Type B pancreatic cell (in vitro differentiated cells): ENCODE measurements around the gene AFF3. TPM values are rescaled to one million over a fixed set of nuclear protein-coding genes. Genes with fewer than 3 reads are reported as not detected.

Source experiments
- DNase-seq: peaks from one replicate; pipeline ENCODE4 v3.0.0; 2021; ENCODE audit warnings: mixed read lengths; ENCODE audit not compliant: unreplicated experiment; ENCODE audit errors: extremely low spot score
- H3K27ac Mint-ChIP-seq: 2 replicates; pipeline ENCODE4 v1.8.0; 2021; ENCODE audit warnings: mild to moderate bottlenecking, mixed read lengths
- H3K27me3 Mint-ChIP-seq: 2 replicates; pipeline ENCODE4 v1.8.0; 2021; ENCODE audit warnings: mixed read lengths
- H3K36me3 Mint-ChIP-seq: 2 replicates; pipeline ENCODE4 v1.8.0; 2021; ENCODE audit warnings: mixed read lengths
- H3K4me1 Mint-ChIP-seq: one replicate; pipeline ENCODE4 v1.8.0; 2021; ENCODE audit warnings: mixed read lengths; ENCODE audit not compliant: unreplicated experiment
- H3K4me3 Mint-ChIP-seq: 2 replicates; pipeline ENCODE4 v1.8.0; 2021; ENCODE audit warnings: mild to moderate bottlenecking, mixed read lengths
- H3K9me3 Mint-ChIP-seq: 2 replicates; pipeline ENCODE4 v1.8.0; 2021; ENCODE audit warnings: mixed read lengths
- total RNA-seq: library from RNA; stranded (reverse); gene quantifications from 2 replicates; pipeline ENCODE4 v1.2.1, GENCODE V29; 2021; ENCODE audit warnings: low replicate concordance
- TF ChIP-seq, protein P1 (sequence below): fragments of 200-600 bp; sonication (generic); conservative IDR thresholded peaks from 2 replicates; pipeline ENCODE4 v1.5.0; 2021; ENCODE audit warnings: antibody characterized with exemption, mild to moderate bottlenecking

The AFF3 gene
- total RNA-seq, 1 donor from 2014 or later: 29.2 TPM

- Mint-ChIP-seq H3K9me3 (peaks cover 5% of the 10 kb centered on the region), H3K4me1 (peaks cover 14% of the 10 kb centered on the region), H3K36me3 (peaks cover 9% of the 10 kb centered on the region), H3K4me3 (no peak overlapping the region), H3K27ac (no peak overlapping the region), H3K27me3 (no peaks in the 10 kb centered on the region)
- TF ChIP-seq, protein P1, sequence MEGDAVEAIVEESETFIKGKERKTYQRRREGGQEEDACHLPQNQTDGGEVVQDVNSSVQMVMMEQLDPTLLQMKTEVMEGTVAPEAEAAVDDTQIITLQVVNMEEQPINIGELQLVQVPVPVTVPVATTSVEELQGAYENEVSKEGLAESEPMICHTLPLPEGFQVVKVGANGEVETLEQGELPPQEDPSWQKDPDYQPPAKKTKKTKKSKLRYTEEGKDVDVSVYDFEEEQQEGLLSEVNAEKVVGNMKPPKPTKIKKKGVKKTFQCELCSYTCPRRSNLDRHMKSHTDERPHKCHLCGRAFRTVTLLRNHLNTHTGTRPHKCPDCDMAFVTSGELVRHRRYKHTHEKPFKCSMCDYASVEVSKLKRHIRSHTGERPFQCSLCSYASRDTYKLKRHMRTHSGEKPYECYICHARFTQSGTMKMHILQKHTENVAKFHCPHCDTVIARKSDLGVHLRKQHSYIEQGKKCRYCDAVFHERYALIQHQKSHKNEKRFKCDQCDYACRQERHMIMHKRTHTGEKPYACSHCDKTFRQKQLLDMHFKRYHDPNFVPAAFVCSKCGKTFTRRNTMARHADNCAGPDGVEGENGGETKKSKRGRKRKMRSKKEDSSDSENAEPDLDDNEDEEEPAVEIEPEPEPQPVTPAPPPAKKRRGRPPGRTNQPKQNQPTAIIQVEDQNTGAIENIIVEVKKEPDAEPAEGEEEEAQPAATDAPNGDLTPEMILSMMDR: no peak
- DNase-seq: no peak
Observed at GRCh38 chr2:99618579-99619097, 523.8 kb downstream of the AFF3 start.

DNA sequence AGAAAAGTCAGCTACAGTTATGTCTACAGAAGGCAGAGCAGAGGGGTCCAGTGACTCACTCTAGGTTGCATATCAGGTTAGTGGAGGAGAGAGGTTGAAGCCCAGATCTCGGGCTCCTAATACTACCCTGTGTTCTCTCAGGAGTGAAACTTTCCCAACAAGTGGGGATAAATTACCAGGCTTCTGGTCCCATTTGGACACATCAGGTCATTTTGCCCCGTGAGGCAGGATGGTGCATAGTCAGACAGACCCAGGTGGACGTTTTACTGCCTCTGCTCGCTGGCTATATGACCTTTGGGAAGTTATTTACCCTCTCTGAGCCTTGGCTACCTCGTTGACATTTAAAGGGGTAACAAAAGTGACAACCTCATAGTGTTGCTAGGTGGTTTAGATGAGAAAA, 524.6 kb downstream of the AFF3 start:
- Mint-ChIP-seq H3K36me3 (peaks cover 9% of the 10 kb centered on the region), H3K27ac (no peak overlapping the region), H3K4me3 (no peak overlapping the region), H3K9me3 (peaks cover 5% of the 10 kb centered on the region), H3K27me3 (no peaks in the 10 kb centered on the region), H3K4me1 (peaks cover 14% of the 10 kb centered on the region)
- no peak for DNase-seq
- TF ChIP-seq, protein P1: no peak

GRCh38 chr2:99615247-99615771, 527.1 kb downstream of the AFF3 start:
- Mint-ChIP-seq H3K4me1 (peaks cover 5% of the 10 kb centered on the region), H3K27me3 (no peaks in the 10 kb centered on the region), H3K4me3 (no peak overlapping the region), H3K9me3 (peaks cover under 1% of the 10 kb centered on the region), H3K36me3 (no peaks in the 10 kb centered on the region), H3K27ac (no peak overlapping the region)
- TF ChIP-seq, protein P1: peak; percentile 21
- DNase-seq: no peak

DNA sequence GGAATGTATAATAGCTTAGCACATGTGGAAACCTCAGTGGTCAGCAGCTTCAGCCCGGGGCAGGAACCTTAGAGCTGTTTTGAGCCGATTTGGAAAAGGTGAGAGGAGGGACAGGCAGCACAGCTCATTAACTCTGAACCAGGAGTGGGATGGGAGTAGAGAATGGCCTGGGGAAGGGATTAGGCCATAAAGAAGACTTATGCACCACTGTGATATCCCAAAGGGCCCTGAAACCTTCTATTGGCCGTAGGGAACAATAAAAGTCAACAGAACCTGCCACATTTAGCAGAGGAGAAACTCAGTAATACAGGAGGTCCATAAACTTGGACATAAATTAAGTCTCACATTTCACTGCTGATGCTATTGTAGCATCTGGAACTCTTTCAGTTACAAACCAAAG, 528.4 kb downstream of the AFF3 start:
- Mint-ChIP-seq H3K27me3 (no peaks in the 10 kb centered on the region), H3K4me1 (peaks cover 10% of the 10 kb centered on the region), H3K4me3 (no peak overlapping the region), H3K27ac (no peak overlapping the region), H3K9me3 (peaks cover 6% of the 10 kb centered on the region), H3K36me3 (peaks cover 4% of the 10 kb centered on the region)
- TF ChIP-seq, protein P1: no peak
- no peak for DNase-seq

DNA sequence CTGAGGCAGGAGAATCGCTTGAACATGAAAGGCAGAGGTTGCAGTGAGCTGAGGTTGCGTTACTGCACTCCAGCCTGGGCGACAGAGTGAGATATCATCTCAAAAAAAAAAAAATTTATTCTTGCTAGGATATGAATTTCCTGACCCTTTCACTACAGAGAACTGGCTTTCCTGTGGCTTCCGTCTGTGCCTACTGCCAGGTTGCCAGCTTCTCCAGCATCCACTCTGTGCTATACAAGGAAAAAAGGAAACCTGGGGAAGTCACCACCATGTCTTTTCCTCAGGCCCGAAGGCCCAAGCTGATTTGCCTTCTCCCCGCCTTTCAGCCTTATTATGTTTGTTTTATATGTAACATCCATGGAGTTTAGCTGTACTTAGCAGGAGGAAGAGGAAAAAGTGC, 530.6 kb downstream of the AFF3 start:
- Mint-ChIP-seq H3K4me1 (peaks cover 21% of the 10 kb centered on the region), H3K36me3 (peaks cover 4% of the 10 kb centered on the region), H3K9me3 (peaks cover 6% of the 10 kb centered on the region), H3K27ac (no peak overlapping the region), H3K4me3 (no peak overlapping the region), H3K27me3 (no peaks in the 10 kb centered on the region)
- TF ChIP-seq, protein P1: no peak
- DNase-seq: no peak
